Activated naive CD4-positive, alpha-beta T cell treated with anti-CD3 and anti-CD28 coated beads, Interleukin-2, amount 50 U/mL, for 24 hours (primary cell): ENCODE measurements around the gene TOPBP1.
"Not testable (repeated sequence)": the region's sequence is repeated elsewhere in the genome, so short reads cannot be mapped to it uniquely, and the experiment has no call there.

Experiments
- H3K27ac Mint-ChIP-seq: one replicate; pipeline ENCODE4 v1.8.0; 2021; ENCODE audit warnings: mild to moderate bottlenecking, mixed read lengths
- H3K27me3 Mint-ChIP-seq: one replicate; pipeline ENCODE4 v1.8.0; 2021; ENCODE audit warnings: mixed read lengths
- H3K36me3 Mint-ChIP-seq: one replicate; pipeline ENCODE4 v1.8.0; 2021; ENCODE audit warnings: mixed read lengths
- H3K4me1 Mint-ChIP-seq: one replicate; pipeline ENCODE4 v1.8.0; 2021; ENCODE audit warnings: mixed read lengths
- H3K4me3 Mint-ChIP-seq: one replicate; pipeline ENCODE4 v1.8.0; 2021; ENCODE audit warnings: mild to moderate bottlenecking, mixed read lengths
- H3K9me3 Mint-ChIP-seq: one replicate; pipeline ENCODE4 v1.8.0; 2021; ENCODE audit warnings: mixed read lengths

The TOPBP1 gene

GRCh38 chr3:133573054-133573628 is 88.6 kb downstream of the TOPBP1 start:
- peaks cover 40% of the 10 kb centered on the region for H3K4me1 Mint-ChIP-seq
- peak overlapping the region; percentile 99 for H3K27ac Mint-ChIP-seq
- H3K9me3 Mint-ChIP-seq: no peaks in the 10 kb centered on the region
- no peaks in the 10 kb centered on the region for H3K27me3 Mint-ChIP-seq
- H3K4me3 Mint-ChIP-seq: peak overlapping the region; percentile 88
- peaks cover 27% of the 10 kb centered on the region for H3K36me3 Mint-ChIP-seq

DNA sequence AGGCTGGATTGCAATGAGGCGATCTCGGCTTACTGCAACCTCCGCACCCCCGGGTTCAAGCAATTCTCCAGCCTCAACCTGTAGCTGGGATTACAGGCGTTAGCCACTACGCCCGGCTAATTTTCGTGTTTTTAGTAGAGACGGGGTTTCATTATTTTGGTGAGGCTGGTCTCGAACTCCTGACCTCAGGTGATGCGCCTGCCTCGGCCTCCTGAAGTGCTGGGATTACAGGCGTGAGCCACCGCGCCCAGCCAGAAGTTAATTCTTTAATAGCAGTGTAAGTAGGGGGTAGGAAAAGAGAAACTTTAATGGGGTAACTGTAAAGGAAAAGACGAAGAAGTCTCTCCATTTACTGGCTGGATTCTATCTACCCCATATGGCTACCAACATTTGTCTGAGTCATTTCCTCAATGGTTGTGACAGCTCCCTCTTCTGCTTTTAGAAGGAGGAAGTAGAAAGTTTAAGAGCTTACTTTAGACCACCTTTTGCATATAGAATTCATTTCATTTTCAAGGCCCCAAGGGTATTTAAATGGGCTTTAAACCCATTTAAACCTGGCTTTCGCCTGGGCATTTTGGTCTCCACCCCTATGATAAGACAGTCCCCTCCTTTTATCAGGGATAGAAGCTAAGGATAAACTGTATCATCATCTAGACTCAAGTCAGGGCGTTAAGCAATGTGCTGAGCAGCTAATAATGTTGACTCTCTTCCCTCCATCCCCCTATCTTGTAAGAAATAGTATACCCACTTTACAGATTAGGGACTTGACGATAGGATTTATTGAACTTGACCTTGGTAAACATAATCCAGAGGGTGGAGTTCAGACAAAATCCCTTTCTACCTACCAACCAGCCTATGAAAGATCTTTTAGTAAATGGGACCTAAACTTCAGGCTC is 89.3 kb downstream of the TOPBP1 start:
- H3K4me1 Mint-ChIP-seq: peaks cover 33% of the 10 kb centered on the region
- no peaks in the 10 kb centered on the region for H3K27me3 Mint-ChIP-seq
- H3K4me3 Mint-ChIP-seq: peak overlapping the region; percentile 88
- no peaks in the 10 kb centered on the region for H3K9me3 Mint-ChIP-seq
- H3K36me3 Mint-ChIP-seq: peaks cover 23% of the 10 kb centered on the region
- peak overlapping the region; percentile 99 for H3K27ac Mint-ChIP-seq

DNA sequence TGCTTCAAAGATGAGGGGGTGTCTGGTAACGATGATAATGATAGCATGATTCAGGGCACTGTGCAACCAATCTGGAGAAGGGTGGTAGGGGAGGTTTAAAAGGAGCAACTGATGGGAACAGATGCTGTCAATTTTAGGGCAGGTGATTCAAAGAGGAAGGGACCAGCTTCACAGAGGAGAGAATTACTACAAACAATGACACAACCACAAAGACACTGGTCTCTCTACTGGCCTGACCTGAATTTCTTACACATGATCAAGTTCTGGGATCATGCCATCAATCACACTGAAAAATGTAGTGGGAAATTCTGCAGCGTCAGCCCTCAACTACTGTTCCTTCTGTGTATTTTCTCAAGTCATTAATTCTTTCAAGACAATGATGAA is 90.8 kb downstream of the TOPBP1 start:
- H3K36me3 Mint-ChIP-seq: peaks cover 14% of the 10 kb centered on the region
- H3K9me3 Mint-ChIP-seq: no peaks in the 10 kb centered on the region
- peaks cover 18% of the 10 kb centered on the region for H3K4me1 Mint-ChIP-seq
- peak overlapping the region; percentile 82 for H3K27ac Mint-ChIP-seq
- H3K4me3 Mint-ChIP-seq: no peak overlapping the region
- H3K27me3 Mint-ChIP-seq: no peaks in the 10 kb centered on the region

GRCh38 chr3:133570139-133570936 is 91.4 kb downstream of the TOPBP1 start:
- no peaks in the 10 kb centered on the region for H3K27me3 Mint-ChIP-seq
- no peak overlapping the region for H3K4me3 Mint-ChIP-seq
- H3K27ac Mint-ChIP-seq: peak overlapping the region; percentile 82
- H3K9me3 Mint-ChIP-seq: no peaks in the 10 kb centered on the region
- peaks cover 9% of the 10 kb centered on the region for H3K36me3 Mint-ChIP-seq
- peaks cover 14% of the 10 kb centered on the region for H3K4me1 Mint-ChIP-seq

DNA sequence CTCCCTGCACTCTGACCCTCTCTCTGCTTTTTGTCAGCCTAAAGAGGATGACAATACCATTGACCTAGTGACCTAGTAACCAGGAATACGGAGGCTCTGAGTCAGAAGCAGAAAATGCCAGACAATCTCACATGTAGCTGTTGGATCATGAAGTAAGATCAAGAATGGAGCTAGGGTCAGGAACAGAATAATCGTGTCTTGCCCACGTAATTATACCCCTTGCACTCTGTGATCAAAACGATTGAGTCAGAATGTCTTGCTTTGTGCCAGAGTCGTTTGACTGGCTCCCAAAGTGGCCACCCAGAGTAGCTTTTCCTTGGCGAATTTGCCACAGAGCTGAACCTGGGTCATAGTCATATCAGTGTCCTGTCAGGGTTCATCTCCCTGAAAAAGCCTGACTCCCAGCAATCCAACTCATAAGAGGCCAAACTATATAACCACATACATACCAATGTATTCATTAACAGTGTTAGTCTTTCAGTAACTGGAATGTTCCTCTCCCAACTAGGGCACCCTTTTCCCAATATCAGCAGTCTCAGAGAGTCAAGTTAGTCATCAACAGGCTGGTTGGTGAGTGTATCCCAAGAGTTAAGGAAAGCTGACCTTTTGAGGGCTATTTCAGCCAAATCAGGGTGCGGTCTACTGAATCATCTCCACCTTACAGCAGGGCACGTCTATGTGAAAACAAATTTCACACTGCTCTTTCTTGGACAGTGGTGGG is 93.3 kb downstream of the TOPBP1 start:
- Mint-ChIP-seq H3K27ac (no peak overlapping the region), H3K36me3 (no peaks in the 10 kb centered on the region), H3K9me3 (no peaks in the 10 kb centered on the region), H3K4me3 (no peak overlapping the region), H3K27me3 (no peaks in the 10 kb centered on the region), H3K4me1 (peaks cover 11% of the 10 kb centered on the region)

DNA sequence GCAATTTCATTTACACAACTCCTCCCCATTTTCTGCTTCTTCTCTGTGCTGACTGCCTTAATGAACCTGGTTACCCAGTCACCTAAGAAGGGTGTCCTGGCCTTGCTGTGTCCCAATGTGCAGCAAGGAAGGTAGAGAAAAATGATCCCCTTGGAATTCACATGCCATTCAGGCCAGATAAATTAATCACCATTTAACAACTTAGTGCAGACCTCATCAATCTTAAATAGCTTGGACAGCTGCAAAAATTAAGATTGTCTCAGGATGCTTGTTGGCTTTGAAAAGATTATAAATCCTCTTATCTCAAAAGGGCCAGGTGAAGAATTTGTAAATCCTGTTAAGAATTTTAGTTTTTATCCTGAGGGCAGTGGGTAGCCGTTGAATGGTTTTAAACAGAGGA is 97.9 kb downstream of the TOPBP1 start:
- no peaks in the 10 kb centered on the region for H3K36me3 Mint-ChIP-seq

DNA sequence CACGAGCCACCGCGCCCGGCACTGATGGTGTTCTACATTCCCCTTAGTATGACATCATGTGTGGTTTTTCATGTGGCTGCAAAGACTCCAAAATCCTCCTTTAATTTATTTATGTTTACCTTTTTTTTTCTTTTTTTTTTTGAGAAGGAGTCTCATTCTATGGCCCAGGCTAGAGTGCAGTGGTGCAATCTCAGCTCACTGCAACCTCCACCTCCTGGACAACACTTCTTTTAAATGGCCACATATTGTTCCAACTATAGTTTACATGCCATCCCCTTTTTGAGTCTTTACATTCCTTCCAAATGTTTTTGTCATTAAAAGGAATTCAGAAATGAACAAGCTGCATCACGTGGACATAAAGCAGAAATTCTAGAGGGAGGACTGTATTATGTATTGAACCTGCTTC is 98.6 kb downstream of the TOPBP1 start:
- Mint-ChIP-seq H3K27ac (no peak overlapping the region), H3K36me3 (peaks cover 2% of the 10 kb centered on the region)

More for the DNA sequence above, 97.9 kb downstream of the TOPBP1 start:
- H3K27ac Mint-ChIP-seq: no peak overlapping the region
- H3K27me3 Mint-ChIP-seq: no peaks in the 10 kb centered on the region
- H3K4me1 Mint-ChIP-seq: no peaks in the 10 kb centered on the region
- H3K9me3 Mint-ChIP-seq: no peaks in the 10 kb centered on the region
- H3K4me3 Mint-ChIP-seq: no peak overlapping the region

GRCh38 chr3:133562376-133562775 is 99.4 kb downstream of the TOPBP1 start:
- no peak overlapping the region for H3K27ac Mint-ChIP-seq
- H3K36me3 Mint-ChIP-seq: peaks cover 2% of the 10 kb centered on the region
- no peak overlapping the region for H3K4me3 Mint-ChIP-seq
- no peaks in the 10 kb centered on the region for H3K9me3 Mint-ChIP-seq
- H3K27me3 Mint-ChIP-seq: no peaks in the 10 kb centered on the region
- H3K4me1 Mint-ChIP-seq: no peaks in the 10 kb centered on the region

More for the DNA sequence above, 98.6 kb downstream of the TOPBP1 start:
- Mint-ChIP-seq H3K4me3 (no peak overlapping the region), H3K27me3 (no peaks in the 10 kb centered on the region), H3K4me1 (no peaks in the 10 kb centered on the region), H3K9me3 (no peaks in the 10 kb centered on the region)

DNA sequence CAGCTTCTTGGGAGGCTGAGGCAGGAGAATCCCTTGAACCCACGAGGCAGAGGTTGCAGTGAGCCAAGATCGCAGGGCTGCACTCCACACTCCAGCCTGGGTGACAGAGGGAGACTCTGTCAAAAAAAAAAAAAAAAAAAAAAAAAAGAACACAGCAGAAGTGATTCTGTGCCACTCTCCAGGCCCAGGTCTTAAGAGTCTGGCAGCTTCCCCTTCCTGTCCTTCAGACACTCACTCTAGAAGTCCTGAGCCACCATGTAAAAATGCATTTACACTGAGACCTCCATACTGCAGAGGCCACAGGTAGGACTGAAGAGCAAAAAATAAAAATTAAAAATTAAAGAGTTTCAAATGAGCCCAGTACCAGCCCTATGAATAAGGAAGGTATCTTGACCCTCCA is 100.1 kb downstream of the TOPBP1 start:
- H3K27ac Mint-ChIP-seq: no peak overlapping the region
- no peaks in the 10 kb centered on the region for H3K4me1 Mint-ChIP-seq
- no peak overlapping the region for H3K4me3 Mint-ChIP-seq
- H3K36me3 Mint-ChIP-seq: peaks cover 2% of the 10 kb centered on the region
- no peaks in the 10 kb centered on the region for H3K27me3 Mint-ChIP-seq
- no peaks in the 10 kb centered on the region for H3K9me3 Mint-ChIP-seq

- H3K9me3 Mint-ChIP-seq, H3K4me3 Mint-ChIP-seq, H3K36me3 Mint-ChIP-seq, H3K4me1 Mint-ChIP-seq, H3K27me3 Mint-ChIP-seq, H3K27ac Mint-ChIP-seq: not testable (repeated sequence)
Observed at GRCh38 chr3:133551589-133551988, 110.2 kb downstream of the TOPBP1 start.
